Measurements from ENCODE around the gene WDR33. TPM values are rescaled to one million over a fixed set of nuclear protein-coding genes. Genes with fewer than 3 reads are reported as not detected.

The WDR33 gene
- polyA plus RNA-seq, 1 donor = 41.5 TPM

DNA sequence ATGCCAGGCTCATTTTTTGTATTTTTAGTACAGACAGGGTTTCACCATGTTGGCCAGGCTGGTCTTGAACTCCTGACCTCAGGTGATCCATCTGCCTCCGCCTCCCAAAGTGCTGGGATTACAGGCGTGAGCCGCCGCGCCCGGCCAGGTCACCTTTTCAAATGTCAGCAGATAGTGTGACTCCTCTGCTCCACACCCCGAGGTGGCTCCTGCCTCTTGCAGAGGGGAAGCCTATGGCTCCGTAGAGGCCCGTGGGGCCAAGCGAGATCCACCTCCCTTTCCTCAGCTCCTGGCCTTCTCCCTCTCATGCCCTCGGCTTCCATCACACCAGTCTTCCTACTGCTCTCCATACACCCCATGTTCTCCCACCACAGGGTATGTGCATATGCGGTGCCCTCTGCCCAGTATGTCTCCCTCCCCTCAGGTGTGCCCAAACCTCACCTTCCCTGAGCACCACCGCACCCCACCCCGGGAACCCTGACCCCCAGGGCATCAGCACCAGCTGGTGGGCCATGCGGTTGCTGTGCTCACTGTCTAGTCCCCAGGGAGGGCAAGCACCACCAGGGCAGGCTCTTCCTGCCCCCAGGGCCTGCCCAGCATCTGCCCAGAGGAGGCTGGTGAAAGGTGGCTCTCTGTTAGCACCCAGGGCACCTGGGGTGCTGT, 154.3 kb downstream of the WDR33 start:
- H3K9me3 ChIP-seq (ENCODE audit: control insufficient read depth, low read depth, low read length) = no peaks in the 10 kb centered on the region
- no peak overlapping the region for H3K4me3 ChIP-seq (ENCODE audit: low read length)
- no peak for DNase-seq
- 80% methylated on average over 1 of the region's 15 CpGs for WGBS (ENCODE audit: insufficient coverage, low lambda C conversion rate)
- H3K4me1 ChIP-seq (ENCODE audit: control insufficient read depth, insufficient read depth, low read length) = no peaks in the 10 kb centered on the region
- H3K36me3 ChIP-seq (ENCODE audit: control insufficient read depth, insufficient read depth, low read length) = no peaks in the 10 kb centered on the region
- no peak overlapping the region for H3K27ac ChIP-seq (ENCODE audit: low read length)
- no peaks in the 10 kb centered on the region for H3K27me3 ChIP-seq (ENCODE audit: control insufficient read depth, insufficient read depth, low read length)

DNA sequence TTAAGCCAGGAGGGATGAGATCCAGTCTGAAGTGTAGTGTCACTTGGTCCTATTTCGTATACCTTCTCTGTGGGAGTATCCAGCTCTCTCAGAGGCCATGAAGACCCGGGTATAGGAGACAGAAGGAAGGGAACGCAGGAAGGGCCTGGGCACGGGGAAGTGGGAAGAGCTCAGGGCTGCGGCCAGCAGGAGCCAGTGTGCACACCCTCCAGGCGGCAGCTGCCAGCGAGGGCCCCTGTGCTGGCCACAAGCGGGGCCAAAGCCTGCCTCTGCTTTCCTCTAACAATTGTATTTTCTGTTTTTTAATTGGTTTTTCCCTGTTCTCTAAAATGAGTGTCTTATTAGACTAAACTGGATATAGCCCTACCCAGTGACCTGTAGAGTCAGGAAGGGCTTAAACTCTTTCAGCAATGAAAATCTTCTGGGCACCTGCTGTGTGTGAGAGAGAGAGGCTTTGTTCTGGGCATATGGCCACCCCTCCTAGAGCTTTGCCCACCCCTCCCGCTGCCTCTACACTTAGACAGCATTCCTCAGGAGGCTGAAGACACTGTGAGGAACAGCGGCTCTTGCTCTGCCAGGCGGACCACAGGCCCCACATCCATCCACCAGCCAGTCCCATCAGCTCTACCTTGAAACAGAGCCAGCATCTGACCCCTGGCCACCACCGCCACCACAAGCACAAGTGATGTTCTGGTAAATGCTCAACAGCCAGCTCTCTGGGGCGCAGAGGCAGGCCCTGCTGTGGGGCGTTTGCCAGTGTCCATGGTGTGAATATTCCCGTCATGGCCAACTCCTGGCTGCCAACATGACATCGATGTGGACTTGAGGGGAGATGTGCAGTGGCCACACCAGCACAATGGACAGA, 155.5 kb downstream of the WDR33 start:
- Histone ChIP-seq H3K27ac (ENCODE audit: low read length) (no peak overlapping the region), H3K9me3 (ENCODE audit: control insufficient read depth, low read depth, low read length) (peaks cover 2% of the 10 kb centered on the region), H3K4me1 (ENCODE audit: control insufficient read depth, insufficient read depth, low read length) (no peaks in the 10 kb centered on the region), H3K4me3 (ENCODE audit: low read length) (no peak overlapping the region), H3K27me3 (ENCODE audit: control insufficient read depth, insufficient read depth, low read length) (no peaks in the 10 kb centered on the region), H3K36me3 (ENCODE audit: control insufficient read depth, insufficient read depth, low read length) (no peaks in the 10 kb centered on the region)
- whole genome bisulfite sequencing (ENCODE audit: insufficient coverage, low lambda C conversion rate) = no CpG with 5 or more reads among the region's 16 CpGs
- DNase-seq = no peak

DNA sequence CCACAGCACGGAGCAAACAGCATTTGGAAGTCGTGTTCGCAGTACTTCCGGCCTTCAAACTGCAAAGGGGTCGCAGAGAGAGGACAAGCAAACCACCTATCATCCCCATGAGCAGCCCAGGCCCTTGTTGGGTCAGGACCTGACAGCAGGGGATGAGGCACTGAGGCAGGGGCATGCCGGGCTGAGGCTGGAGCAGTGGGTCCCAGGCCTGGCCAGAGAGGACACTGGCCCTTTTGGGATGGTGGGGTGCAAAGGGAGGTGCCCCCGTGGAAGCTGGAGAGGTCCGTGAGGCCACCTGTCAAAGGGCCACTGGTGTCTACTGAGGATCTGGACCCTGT, 156.2 kb downstream of the WDR33 start:
- H3K4me3 ChIP-seq (ENCODE audit: low read length) = no peak overlapping the region
- no peaks in the 10 kb centered on the region for H3K27me3 ChIP-seq (ENCODE audit: control insufficient read depth, insufficient read depth, low read length)
- H3K27ac ChIP-seq (ENCODE audit: low read length) = no peak overlapping the region
- peaks cover 2% of the 10 kb centered on the region for H3K9me3 ChIP-seq (ENCODE audit: control insufficient read depth, low read depth, low read length)
- no peak for DNase-seq
- WGBS (ENCODE audit: insufficient coverage, low lambda C conversion rate) = no CpG with 5 or more reads among the region's 8 CpGs
- no peaks in the 10 kb centered on the region for H3K36me3 ChIP-seq (ENCODE audit: control insufficient read depth, insufficient read depth, low read length)
- H3K4me1 ChIP-seq (ENCODE audit: control insufficient read depth, insufficient read depth, low read length) = no peaks in the 10 kb centered on the region

- Histone ChIP-seq H3K4me3 (ENCODE audit: low read length) (no peak overlapping the region), H3K27me3 (ENCODE audit: control insufficient read depth, insufficient read depth, low read length) (no peaks in the 10 kb centered on the region), H3K4me1 (ENCODE audit: control insufficient read depth, insufficient read depth, low read length) (no peaks in the 10 kb centered on the region), H3K9me3 (ENCODE audit: control insufficient read depth, low read depth, low read length) (peaks cover 2% of the 10 kb centered on the region), H3K27ac (ENCODE audit: low read length) (no peak overlapping the region), H3K36me3 (ENCODE audit: control insufficient read depth, insufficient read depth, low read length) (no peaks in the 10 kb centered on the region)
- no CpG with 5 or more reads among the region's 24 CpGs for WGBS (ENCODE audit: insufficient coverage, low lambda C conversion rate)
- no peak for DNase-seq
Observed at GRCh38 chr2:127654084-127654837, 156.7 kb downstream of the WDR33 start.

DNA sequence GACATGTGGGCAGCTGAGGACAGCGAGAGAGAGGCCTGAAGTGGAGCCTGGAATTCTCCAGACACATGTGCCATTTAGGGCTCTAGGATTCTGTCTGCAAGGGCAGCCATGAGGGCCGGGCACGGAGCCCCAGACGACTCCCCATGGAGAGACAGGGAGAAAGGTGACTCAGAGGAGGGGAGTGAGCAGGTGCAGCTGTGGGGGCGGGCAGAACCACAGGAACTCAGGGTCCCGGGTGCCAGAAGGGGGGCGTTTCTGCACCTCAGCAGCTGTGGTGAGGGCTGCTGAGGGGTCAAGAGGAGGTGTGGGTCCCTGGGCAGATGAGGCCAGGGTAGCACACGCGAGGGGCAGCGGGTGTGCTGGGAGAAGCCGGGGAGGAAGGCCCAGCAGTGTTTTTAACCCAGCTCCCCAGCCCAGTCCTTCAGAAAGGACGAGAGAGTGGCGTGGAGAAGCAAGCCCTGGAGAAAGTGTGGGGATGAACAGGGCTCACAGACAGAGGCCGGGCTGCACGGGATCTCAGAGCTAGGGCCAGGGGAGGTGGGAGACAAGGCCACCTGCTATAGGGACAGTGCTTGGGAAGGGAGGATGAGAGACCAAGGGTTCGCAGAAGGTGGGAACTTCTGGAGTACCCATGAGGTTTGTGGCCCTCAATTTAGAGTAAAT, 157.4 kb downstream of the WDR33 start:
- Histone ChIP-seq H3K27ac (ENCODE audit: low read length) (peak overlapping the region; percentile 48), H3K36me3 (ENCODE audit: control insufficient read depth, insufficient read depth, low read length) (no peaks in the 10 kb centered on the region), H3K4me1 (ENCODE audit: control insufficient read depth, insufficient read depth, low read length) (no peaks in the 10 kb centered on the region), H3K4me3 (ENCODE audit: low read length) (no peak overlapping the region), H3K9me3 (ENCODE audit: control insufficient read depth, low read depth, low read length) (peaks cover 2% of the 10 kb centered on the region), H3K27me3 (ENCODE audit: control insufficient read depth, insufficient read depth, low read length) (no peaks in the 10 kb centered on the region)
- no peak for DNase-seq
- WGBS (ENCODE audit: insufficient coverage, low lambda C conversion rate) = no CpG with 5 or more reads among the region's 16 CpGs

GRCh38 chr2:127652786-127653357, 158.1 kb downstream of the WDR33 start:
- H3K4me1 ChIP-seq (ENCODE audit: control insufficient read depth, insufficient read depth, low read length) = no peaks in the 10 kb centered on the region
- WGBS (ENCODE audit: insufficient coverage, low lambda C conversion rate) = no CpG with 5 or more reads among the region's 25 CpGs

GRCh38 chr2:127651971-127652550, 158.9 kb downstream of the WDR33 start:
- Histone ChIP-seq H3K27me3 (ENCODE audit: control insufficient read depth, insufficient read depth, low read length) (no peaks in the 10 kb centered on the region), H3K4me3 (ENCODE audit: low read length) (no peak overlapping the region), H3K4me1 (ENCODE audit: control insufficient read depth, insufficient read depth, low read length) (no peaks in the 10 kb centered on the region), H3K9me3 (ENCODE audit: control insufficient read depth, low read depth, low read length) (peaks cover 2% of the 10 kb centered on the region), H3K27ac (ENCODE audit: low read length) (peak overlapping the region; percentile 43), H3K36me3 (ENCODE audit: control insufficient read depth, insufficient read depth, low read length) (no peaks in the 10 kb centered on the region)
- WGBS (ENCODE audit: insufficient coverage, low lambda C conversion rate) = 100% methylated on average over 1 of the region's 14 CpGs
- peak in 1 of 2 donors; percentile 49 for DNase-seq

More at GRCh38 chr2:127652786-127653357, 158.1 kb downstream of the WDR33 start:
- Histone ChIP-seq H3K36me3 (ENCODE audit: control insufficient read depth, insufficient read depth, low read length) (no peaks in the 10 kb centered on the region), H3K27ac (ENCODE audit: low read length) (peak overlapping the region; percentile 48), H3K27me3 (ENCODE audit: control insufficient read depth, insufficient read depth, low read length) (no peaks in the 10 kb centered on the region), H3K4me3 (ENCODE audit: low read length) (no peak overlapping the region), H3K9me3 (ENCODE audit: control insufficient read depth, low read depth, low read length) (peaks cover 2% of the 10 kb centered on the region)
- no peak for DNase-seq

DNA sequence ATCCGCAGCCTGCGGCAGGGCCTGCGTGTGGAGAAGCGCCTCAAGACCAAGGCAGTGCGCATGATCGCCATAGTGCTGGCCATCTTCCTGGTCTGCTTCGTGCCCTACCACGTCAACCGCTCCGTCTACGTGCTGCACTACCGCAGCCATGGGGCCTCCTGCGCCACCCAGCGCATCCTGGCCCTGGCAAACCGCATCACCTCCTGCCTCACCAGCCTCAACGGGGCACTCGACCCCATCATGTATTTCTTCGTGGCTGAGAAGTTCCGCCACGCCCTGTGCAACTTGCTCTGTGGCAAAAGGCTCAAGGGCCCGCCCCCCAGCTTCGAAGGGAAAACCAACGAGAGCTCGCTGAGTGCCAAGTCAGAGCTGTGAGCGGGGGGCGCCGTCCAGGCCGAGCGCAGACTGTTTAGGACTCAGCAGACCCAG, 159.6 kb downstream of the WDR33 start:
- Histone ChIP-seq H3K4me1 (ENCODE audit: control insufficient read depth, insufficient read depth, low read length) (no peaks in the 10 kb centered on the region), H3K27ac (ENCODE audit: low read length) (peak overlapping the region; percentile 43), H3K4me3 (ENCODE audit: low read length) (no peak overlapping the region), H3K9me3 (ENCODE audit: control insufficient read depth, low read depth, low read length) (peaks cover 2% of the 10 kb centered on the region), H3K36me3 (ENCODE audit: control insufficient read depth, insufficient read depth, low read length) (no peaks in the 10 kb centered on the region), H3K27me3 (ENCODE audit: control insufficient read depth, insufficient read depth, low read length) (no peaks in the 10 kb centered on the region)
- no peak for DNase-seq
- WGBS (ENCODE audit: insufficient coverage, low lambda C conversion rate) = no CpG with 5 or more reads among the region's 29 CpGs
